K562 (cell line): ENCODE measurements around the gene DLX2. TPM values are rescaled to one million over a fixed set of nuclear protein-coding genes. Genes with fewer than 3 reads are reported as not detected.
A peak's percentile ranks its signal among the peaks of the same experiment; 100 is the strongest.

Experiments used
- CBX1 ChIP-seq: sonication (generic); IDR thresholded peaks from 2 replicates; pipeline ENCODE4 v1.6.1; 2016; ENCODE audit warnings: antibody characterized with exemption, low read depth, mild to moderate bottlenecking
- CBX3 ChIP-seq, 2 experiments: IDR thresholded peaks; 1 replicate in 1 of 2; 2 replicates in 1 of 2; pipeline ENCODE4 v1.6.1; 2012; ENCODE audit warnings: inconsistent platforms in 2 of 2, low read length in 2 of 2, borderline replicate concordance in 1 of 2, control low read depth in 1 of 2
- FOXJ3 ChIP-seq: sonication (generic); formaldehyde crosslinking; IDR thresholded peaks from 2 replicates; pipeline ENCODE4 v1.4.0; 2020; ENCODE audit warnings: mild to moderate bottlenecking, missing genetic modification reagents
- GABPB1 ChIP-seq: sonication (generic); formaldehyde crosslinking; IDR thresholded peaks from 2 replicates; pipeline ENCODE4 v1.8.0; 2022; ENCODE audit warnings: mild to moderate bottlenecking, missing genetic modification reagents
- KDM1A ChIP-seq, 2 experiments: fragments of 450-650 bp; IDR thresholded peaks; 2 replicates each; pipeline ENCODE4 v1.6.1; 2016; ENCODE audit warnings: mild to moderate bottlenecking in 2 of 2
- MAZ ChIP-seq, 2 experiments: fragments of 450-650 bp in 1 of 2; sonication (generic) in 1 of 2; formaldehyde crosslinking; IDR thresholded peaks in 1 of 2; conservative IDR thresholded peaks in 1 of 2; 2 replicates each; pipeline versions ENCODE4 v1.4.0 to v1.5.0; 2020; ENCODE audit warnings: mild to moderate bottlenecking in 1 of 2, missing genetic modification reagents in 1 of 2
- NBN ChIP-seq: fragments of 450-650 bp; IDR thresholded peaks from 2 replicates; pipeline ENCODE4 v1.6.1; 2016; ENCODE audit warnings: low read depth, mild to moderate bottlenecking
- NUFIP1 ChIP-seq: fragments of 450-650 bp; IDR thresholded peaks from 2 replicates; pipeline ENCODE4 v1.6.1; 2018; ENCODE audit not compliant: partially characterized antibody
- PCBP2 ChIP-seq: fragments of 200-400 bp; formaldehyde crosslinking; IDR thresholded peaks from 2 replicates; pipeline ENCODE4 v1.6.1; 2018; ENCODE audit warnings: low read length, low read depth, mild to moderate bottlenecking, moderate library complexity; ENCODE audit not compliant: poor library complexity, severe bottlenecking
- POLR2G ChIP-seq: fragments of 200-400 bp; formaldehyde crosslinking; IDR thresholded peaks from 2 replicates; pipeline ENCODE4 v1.6.1; 2017; ENCODE audit warnings: low read depth, mild to moderate bottlenecking, antibody characterized with exemption, low read length, moderate library complexity
- PTBP1 ChIP-seq: fragments of 200-400 bp; formaldehyde crosslinking; IDR thresholded peaks from 2 replicates; pipeline ENCODE4 v1.6.1; 2017; ENCODE audit warnings: low read depth, low read length
- PTTG1 ChIP-seq: fragments of 450-650 bp; IDR thresholded peaks from 2 replicates; pipeline ENCODE4 v1.6.1; 2016; ENCODE audit warnings: low read depth, mild to moderate bottlenecking, missing genetic modification characterization, missing compliant biosample characterization
- PYGO2 ChIP-seq: fragments of 450-650 bp; IDR thresholded peaks from 2 replicates; pipeline ENCODE4 v1.6.1; 2016; ENCODE audit warnings: mild to moderate bottlenecking, missing genetic modification characterization, moderate library complexity, missing compliant biosample characterization
- SRF ChIP-seq, 2 experiments: fragments of 250-450, 450-650 bp in 1 of 2; sonication (Bioruptor Pico) in 1 of 2; sonication (generic) in 1 of 2; formaldehyde crosslinking; IDR thresholded peaks; 2 replicates each; pipeline versions ENCODE4 v1.5.0 to v1.5.1; 2020 to 2022; ENCODE audit warnings: mild to moderate bottlenecking in 1 of 2, missing genetic modification reagents in 1 of 2
- TFAM ChIP-seq: fragments of 250-450 bp; sonication (Bioruptor Pico); conservative IDR thresholded peaks from 2 replicates; pipeline ENCODE4 v1.5.0; 2021; ENCODE audit warnings: mild to moderate bottlenecking, moderate library complexity
- U2AF1 ChIP-seq: fragments of 200-400 bp; formaldehyde crosslinking; optimal IDR thresholded peaks from 2 replicates; pipeline ENCODE3; 2017; ENCODE audit warnings: mild to moderate bottlenecking, low read depth, low read length, moderate library complexity
- ZKSCAN8 ChIP-seq: fragments of 200-800 bp; sonication (Bioruptor generic); IDR thresholded peaks from 2 replicates; pipeline ENCODE4 v1.6.1; 2016; ENCODE audit warnings: missing genetic modification characterization, missing compliant biosample characterization
- ZNF282 ChIP-seq: sonication (generic); formaldehyde crosslinking; IDR thresholded peaks from 2 replicates; pipeline ENCODE4 v1.8.1; 2023; ENCODE audit warnings: missing genetic modification reagents
- polyA plus RNA-seq, 8 experiments: library from polyadenylated mRNA; depleted of rRNA in 4 of 8; stranded (reverse) in 5 of 8; unstranded in 3 of 8; fragments of >200 nt; fragmentation: Nextera tagmentation in 2 of 8; fragmentation: Illumina TruSeq in 1 of 8; extraction: Ambion mirVana in 2 of 8; extraction: Trizol in 1 of 8; gene quantifications; 2 replicates each; pipeline versions ENCODE4 v1.2.1 to v1.2.3, GENCODE V29; 2011 to 2014; ENCODE audit warnings: inconsistent platforms in 1 of 8, missing spikeins in 1 of 8
- total RNA-seq, 7 experiments: library from RNA; depleted of rRNA in 6 of 7; stranded (reverse); fragments of >200 nt in 6 of 7; fragmentation: Illumina TruSeq in 2 of 7; extraction: Trizol in 2 of 7; gene quantifications; 2 replicates each; pipeline versions ENCODE4 v1.2.1 to v1.2.3, GENCODE V29; 2011 to 2021; ENCODE audit warnings: low replicate concordance in 1 of 7
- TF ChIP-seq, protein P1 (sequence below): fragments of 450-650 bp; IDR thresholded peaks from 2 replicates; pipeline ENCODE4 v1.6.1; 2016; ENCODE audit warnings: borderline replicate concordance
- TF ChIP-seq, protein P2 (sequence below): fragments of 250-450 bp; sonication (Bioruptor Pico); IDR thresholded peaks from 2 replicates; pipeline ENCODE4 v1.5.0; 2020; ENCODE audit warnings: mild to moderate bottlenecking
- TF ChIP-seq, protein P3 (sequence below): fragments of 250-450 bp; sonication (Bioruptor Pico); IDR thresholded peaks from 2 replicates; pipeline ENCODE4 v1.4.0; 2020; ENCODE audit warnings: mild to moderate bottlenecking
- TF ChIP-seq, protein P4 (sequence below): fragments of 450-650 bp; IDR thresholded peaks from 2 replicates; pipeline ENCODE4 v1.6.1; 2016; ENCODE audit warnings: low read depth, mild to moderate bottlenecking, moderate library complexity

DLX2 gene
- total and polyA plus RNA-seq, 9 of the 15 experiments (the other 6 are each of a cell fraction or from before 2014, with no cell fraction given): 0.14 to 4.3 (median 0.86) TPM

DNA sequence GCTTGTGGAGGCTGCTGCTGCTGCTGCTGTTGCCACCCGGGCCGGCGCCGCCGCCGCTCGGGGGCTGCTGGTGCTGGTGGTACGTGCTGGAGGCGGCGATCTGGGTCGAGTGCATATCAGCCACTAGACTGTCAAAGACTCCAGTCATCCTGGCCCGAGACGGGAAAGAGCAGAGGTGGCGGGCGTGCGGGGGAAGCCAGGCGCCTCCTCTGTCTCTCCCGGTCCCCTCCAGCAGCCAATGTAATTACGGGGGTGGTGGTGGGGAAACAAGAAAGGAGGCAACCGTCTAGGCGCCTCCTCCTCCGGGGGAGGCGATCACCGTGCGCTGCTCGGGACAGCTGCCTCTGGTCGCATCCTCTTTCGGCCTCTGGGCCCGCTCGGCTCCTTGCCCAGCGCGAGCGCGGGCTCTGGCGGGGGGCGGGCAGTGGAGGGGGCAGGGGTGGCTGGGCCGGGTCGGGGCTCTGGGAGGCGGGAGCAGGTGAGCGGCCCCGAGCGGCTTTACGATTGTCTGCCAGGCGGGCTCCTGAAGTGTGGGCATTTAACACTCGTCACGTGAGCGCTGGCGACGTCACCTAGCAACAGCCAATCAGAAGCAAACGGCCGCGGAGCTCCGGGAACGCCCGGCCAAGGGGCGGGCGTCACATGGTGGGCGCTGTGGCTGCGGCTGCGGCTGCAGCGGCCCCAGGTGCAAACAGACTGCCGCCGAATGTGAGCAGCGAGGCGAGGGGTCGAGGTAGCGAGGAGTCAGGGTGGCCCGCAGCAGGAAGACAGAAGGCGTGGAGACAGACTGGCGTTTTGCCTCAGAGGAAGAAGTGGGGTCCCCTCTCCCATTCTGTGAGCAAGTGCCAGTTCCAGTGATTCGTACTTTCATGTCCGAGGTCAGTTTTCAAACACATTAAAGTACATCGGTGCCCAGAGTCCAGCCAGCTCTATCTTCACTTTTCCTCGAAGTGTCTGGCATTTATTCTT is at the start of gene DLX2 (continued):
- TF ChIP-seq, protein P1, sequence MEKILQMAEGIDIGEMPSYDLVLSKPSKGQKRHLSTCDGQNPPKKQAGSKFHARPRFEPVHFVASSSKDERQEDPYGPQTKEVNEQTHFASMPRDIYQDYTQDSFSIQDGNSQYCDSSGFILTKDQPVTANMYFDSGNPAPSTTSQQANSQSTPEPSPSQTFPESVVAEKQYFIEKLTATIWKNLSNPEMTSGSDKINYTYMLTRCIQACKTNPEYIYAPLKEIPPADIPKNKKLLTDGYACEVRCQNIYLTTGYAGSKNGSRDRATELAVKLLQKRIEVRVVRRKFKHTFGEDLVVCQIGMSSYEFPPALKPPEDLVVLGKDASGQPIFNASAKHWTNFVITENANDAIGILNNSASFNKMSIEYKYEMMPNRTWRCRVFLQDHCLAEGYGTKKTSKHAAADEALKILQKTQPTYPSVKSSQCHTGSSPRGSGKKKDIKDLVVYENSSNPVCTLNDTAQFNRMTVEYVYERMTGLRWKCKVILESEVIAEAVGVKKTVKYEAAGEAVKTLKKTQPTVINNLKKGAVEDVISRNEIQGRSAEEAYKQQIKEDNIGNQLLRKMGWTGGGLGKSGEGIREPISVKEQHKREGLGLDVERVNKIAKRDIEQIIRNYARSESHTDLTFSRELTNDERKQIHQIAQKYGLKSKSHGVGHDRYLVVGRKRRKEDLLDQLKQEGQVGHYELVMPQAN: peak; percentile 90
- peak; percentile 83 for TF ChIP-seq POLR2G
- no peak for TF ChIP-seq PCBP2
- TF ChIP-seq MAZ (CRISPR knock-in tag; conservative IDR thresholded peaks at IDR 0.05 in 1 of 2, IDR thresholded peaks at IDR 0.05 in 1 of 2): peak in 1 of 2 experiments; percentile 65; a peak in 2 of 4 replicates
- TF ChIP-seq, protein P2, sequence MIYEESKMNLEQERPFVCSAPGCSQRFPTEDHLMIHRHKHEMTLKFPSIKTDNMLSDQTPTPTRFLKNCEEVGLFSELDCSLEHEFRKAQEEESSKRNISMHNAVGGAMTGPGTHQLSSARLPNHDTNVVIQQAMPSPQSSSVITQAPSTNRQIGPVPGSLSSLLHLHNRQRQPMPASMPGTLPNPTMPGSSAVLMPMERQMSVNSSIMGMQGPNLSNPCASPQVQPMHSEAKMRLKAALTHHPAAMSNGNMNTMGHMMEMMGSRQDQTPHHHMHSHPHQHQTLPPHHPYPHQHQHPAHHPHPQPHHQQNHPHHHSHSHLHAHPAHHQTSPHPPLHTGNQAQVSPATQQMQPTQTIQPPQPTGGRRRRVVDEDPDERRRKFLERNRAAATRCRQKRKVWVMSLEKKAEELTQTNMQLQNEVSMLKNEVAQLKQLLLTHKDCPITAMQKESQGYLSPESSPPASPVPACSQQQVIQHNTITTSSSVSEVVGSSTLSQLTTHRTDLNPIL (CRISPR knock-in tag): no peak
- TF ChIP-seq, protein P3, sequence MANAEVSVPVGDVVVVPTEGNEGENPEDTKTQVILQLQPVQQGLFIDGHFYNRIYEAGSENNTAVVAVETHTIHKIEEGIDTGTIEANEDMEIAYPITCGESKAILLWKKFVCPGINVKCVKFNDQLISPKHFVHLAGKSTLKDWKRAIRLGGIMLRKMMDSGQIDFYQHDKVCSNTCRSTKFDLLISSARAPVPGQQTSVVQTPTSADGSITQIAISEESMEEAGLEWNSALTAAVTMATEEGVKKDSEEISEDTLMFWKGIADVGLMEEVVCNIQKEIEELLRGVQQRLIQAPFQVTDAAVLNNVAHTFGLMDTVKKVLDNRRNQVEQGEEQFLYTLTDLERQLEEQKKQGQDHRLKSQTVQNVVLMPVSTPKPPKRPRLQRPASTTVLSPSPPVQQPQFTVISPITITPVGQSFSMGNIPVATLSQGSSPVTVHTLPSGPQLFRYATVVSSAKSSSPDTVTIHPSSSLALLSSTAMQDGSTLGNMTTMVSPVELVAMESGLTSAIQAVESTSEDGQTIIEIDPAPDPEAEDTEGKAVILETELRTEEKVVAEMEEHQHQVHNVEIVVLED: no peak
- TF ChIP-seq SRF (CRISPR knock-in tag; IDR thresholded peaks at IDR 0.05): peak in 1 of 2 experiments; percentile 56; a peak in 1 of 4 replicates
- TF ChIP-seq PYGO2 (tag): no peak
- no peak for TF ChIP-seq NUFIP1
- no peak for TF ChIP-seq ZNF282 (CRISPR knock-in tag)
- TF ChIP-seq U2AF1: no peak
- TF ChIP-seq CBX1: no peak
- no peak for TF ChIP-seq TFAM (CRISPR knock-in tag)
- TF ChIP-seq GABPB1 (CRISPR knock-in tag): peak; percentile 27; the same call in 1 of the 2 replicates
- TF ChIP-seq CBX3 (IDR thresholded peaks at IDR 0.05; ENCODE audit: borderline replicate concordance in 1 of 2, low read length in 2 of 2): peak in 1 of 2 experiments; percentile 53; a peak in 1 of 3 replicates
- TF ChIP-seq FOXJ3: no peak
- TF ChIP-seq, protein P4, sequence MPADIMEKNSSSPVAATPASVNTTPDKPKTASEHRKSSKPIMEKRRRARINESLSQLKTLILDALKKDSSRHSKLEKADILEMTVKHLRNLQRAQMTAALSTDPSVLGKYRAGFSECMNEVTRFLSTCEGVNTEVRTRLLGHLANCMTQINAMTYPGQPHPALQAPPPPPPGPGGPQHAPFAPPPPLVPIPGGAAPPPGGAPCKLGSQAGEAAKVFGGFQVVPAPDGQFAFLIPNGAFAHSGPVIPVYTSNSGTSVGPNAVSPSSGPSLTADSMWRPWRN: no peak; the same call in 1 of the 2 replicates
- no peak for TF ChIP-seq NBN
- TF ChIP-seq PTTG1 (tag): no peak
- TF ChIP-seq ZKSCAN8 (CRISPR knock-in tag): no peak
- TF ChIP-seq PTBP1: no peak
- peak in 1 of 2 experiments; percentile 13; a peak in 1 of 4 replicates for TF ChIP-seq KDM1A (IDR thresholded peaks at IDR 0.05)
